Skeletal muscle tissue (tissue), 4 donors: ENCODE data around the gene PCDHB3. TPM values are rescaled to one million over a fixed set of nuclear protein-coding genes. Genes with fewer than 3 reads are reported as not detected.
"Not testable (repeated sequence)": the region's sequence is repeated elsewhere in the genome, so short reads cannot be mapped to it uniquely, and the experiment has no call there.

Experiments
- H3K27ac ChIP-seq: one replicate; pipeline ENCODE4 v1.7.0; 2013; ENCODE audit warnings: mild to moderate bottlenecking, low read depth, low read length, inconsistent platforms
- H3K27me3 ChIP-seq, 3 donors: one replicate each; pipeline ENCODE4 v1.7.0; 2013; ENCODE audit warnings: low read length in 3 of 3; ENCODE audit not compliant: control insufficient read depth in 3 of 3, insufficient read depth in 3 of 3
- H3K36me3 ChIP-seq, 3 donors: one replicate each; pipeline ENCODE4 v1.7.0; 2013; ENCODE audit warnings: low read length in 3 of 3; ENCODE audit not compliant: control insufficient read depth in 3 of 3, insufficient read depth in 3 of 3
- H3K4me1 ChIP-seq, 3 donors: one replicate each; pipeline ENCODE4 v1.7.0; 2013; ENCODE audit warnings: low read length in 3 of 3, mild to moderate bottlenecking in 3 of 3; ENCODE audit not compliant: control insufficient read depth in 3 of 3, insufficient read depth in 3 of 3
- H3K4me3 ChIP-seq, 3 donors: one replicate each; pipeline ENCODE4 v1.7.0; 2013; ENCODE audit warnings: low read length in 3 of 3
- H3K9ac ChIP-seq, 3 donors: one replicate each; pipeline ENCODE4 v1.7.0; 2013; ENCODE audit warnings: low read length in 3 of 3, mild to moderate bottlenecking in 3 of 3, moderate library complexity in 2 of 3, low read depth in 1 of 3
- H3K9me3 ChIP-seq, 3 donors: one replicate each; pipeline ENCODE4 v1.7.0; 2013; ENCODE audit warnings: low read length in 3 of 3; ENCODE audit not compliant: control insufficient read depth in 3 of 3
- total RNA-seq: library from RNA; depleted of rRNA; stranded (reverse); fragments of >200 nt; gene quantifications from one replicate; pipeline ENCODE4 v1.2.3, GENCODE V29; 2014
- donor health status: Osteomylitis.

PCDHB3 gene
- total RNA-seq, 1 donor from 2014 or later, result 1.6 TPM

GRCh38 chr5:141135030-141135717, 34.9 kb downstream of the PCDHB3 start, which contains the start of gene PCDHB5:
Gene PCDHB5 (plus strand): TSS chr5:141135206. CDS start chr5:141135435, 229 bp downstream.
- H3K4me3 ChIP-seq, result peak within 1 kb of the TSS; percentile 61 to 79 (median 69)
- H3K27ac ChIP-seq, result no peak within 1 kb of the TSS
- H3K9ac ChIP-seq, result peak within 1 kb of the TSS; percentile 58 to 69 (median 58)
- no peaks in the 10 kb centered on the region for H3K27me3 ChIP-seq
- H3K9me3 ChIP-seq, result peaks cover 2 to 16% (median 6%) of the 10 kb centered on the region in 3 donors
- H3K36me3 ChIP-seq, result no peaks in the 10 kb centered on the region
- H3K4me1 ChIP-seq, result no peaks in the 10 kb centered on the region

GRCh38 chr5:141135718-141136266, 35.5 kb downstream of the PCDHB3 start:
- no peak overlapping the region for H3K27ac ChIP-seq
- peaks cover 2 to 16% (median 6%) of the 10 kb centered on the region in 3 donors for H3K9me3 ChIP-seq
- peak overlapping the region; percentile 61 to 79 (median 69) for H3K4me3 ChIP-seq
- H3K9ac ChIP-seq, result peak overlapping the region in 1 of 3 donors; percentile 58
- no peaks in the 10 kb centered on the region for H3K27me3 ChIP-seq
- H3K36me3 ChIP-seq, result no peaks in the 10 kb centered on the region
- H3K4me1 ChIP-seq, result no peaks in the 10 kb centered on the region

GRCh38 chr5:141137346-141137745, 37.1 kb downstream of the PCDHB3 start:
- not testable (repeated sequence) for H3K27me3 ChIP-seq, H3K27ac ChIP-seq, H3K4me1 ChIP-seq, H3K36me3 ChIP-seq, H3K4me3 ChIP-seq, H3K9ac ChIP-seq
- peaks cover 2 to 16% (median 6%) of the 10 kb centered on the region in 3 donors for H3K9me3 ChIP-seq

GRCh38 chr5:141149812-141150211, 49.5 kb downstream of the PCDHB3 start, which contains the start of gene PCDHB6:
Gene PCDHB6 (plus strand): TSS chr5:141150057. CDS start chr5:141150258, 201 bp downstream.
- peaks cover 7 to 17% (median 8%) of the 10 kb centered on the region in 3 donors for H3K9me3 ChIP-seq
- no peak within 1 kb of the TSS for H3K9ac ChIP-seq
- H3K27me3 ChIP-seq, result peaks cover 0 to 4% (median 3%) of the 10 kb centered on the region in 3 donors
- H3K4me3 ChIP-seq, result peak within 1 kb of the TSS in 2 of 3 donors; percentile 11 to 39
- no peaks in the 10 kb centered on the region for H3K4me1 ChIP-seq
- no peaks in the 10 kb centered on the region for H3K36me3 ChIP-seq
- H3K27ac ChIP-seq, result no peak within 1 kb of the TSS

GRCh38 chr5:141150224-141150992, 50.1 kb downstream of the PCDHB3 start:
- Histone ChIP-seq H3K9me3 (peaks cover 7 to 17% (median 8%) of the 10 kb centered on the region in 3 donors), H3K4me1 (no peaks in the 10 kb centered on the region), H3K9ac (no peak overlapping the region), H3K36me3 (no peaks in the 10 kb centered on the region), H3K27ac (no peak overlapping the region), H3K27me3 (peaks cover 0 to 4% (median 3%) of the 10 kb centered on the region in 3 donors), H3K4me3 (peak overlapping the region in 2 of 3 donors; percentile 11 to 39)

- Histone ChIP-seq H3K27me3 (peaks cover 0 to 4% (median 3%) of the 10 kb centered on the region in 3 donors), H3K36me3 (no peaks in the 10 kb centered on the region), H3K9ac (no peak overlapping the region), H3K9me3 (peaks cover 8 to 17% (median 9%) of the 10 kb centered on the region in 3 donors), H3K4me3 (peak overlapping the region in 1 of 3 donors; percentile 11), H3K27ac (no peak overlapping the region), H3K4me1 (no peaks in the 10 kb centered on the region)
Observed at GRCh38 chr5:141150993-141151325, 50.7 kb downstream of the PCDHB3 start.

GRCh38 chr5:141151632-141152031, 51.4 kb downstream of the PCDHB3 start:
- not testable (repeated sequence) for H3K9ac ChIP-seq, H3K4me3 ChIP-seq, H3K27ac ChIP-seq, H3K36me3 ChIP-seq, H3K27me3 ChIP-seq, H3K4me1 ChIP-seq
- H3K9me3 ChIP-seq, result peaks cover 12 to 21% (median 13%) of the 10 kb centered on the region in 3 donors

- not testable (repeated sequence) for H3K4me3 ChIP-seq, H3K36me3 ChIP-seq, H3K27me3 ChIP-seq, H3K4me1 ChIP-seq, H3K9ac ChIP-seq, H3K27ac ChIP-seq
- H3K9me3 ChIP-seq, result peaks cover 13 to 25% (median 15%) of the 10 kb centered on the region in 3 donors
Observed at GRCh38 chr5:141152096-141152495, 51.8 kb downstream of the PCDHB3 start.
